Liver (tissue), 9 donors: ENCODE results near the gene SHF. TPM values are rescaled to one million over a fixed set of nuclear protein-coding genes. Genes with fewer than 3 reads are reported as not detected.
A peak's percentile ranks its signal among the peaks of the same experiment; 100 is the strongest.

Experiments
- DNase-seq: peaks from one replicate; pipeline ENCODE4 v3.0.0-alpha.2; 2017; ENCODE audit warnings: low spot score
- H3K27ac ChIP-seq, 2 donors: one replicate each; pipeline ENCODE4 v1.7.0; 2013; ENCODE audit warnings: inconsistent platforms in 2 of 2, low read length in 2 of 2, control low read depth in 1 of 2, low read depth in 1 of 2, mild to moderate bottlenecking in 1 of 2
- H3K27me3 ChIP-seq, 4 donors: one replicate each; pipeline versions ENCODE4 v1.6.1 to v1.7.0; 2013; ENCODE audit warnings: low read length in 3 of 4, inconsistent platforms in 1 of 4, mild to moderate bottlenecking in 1 of 4, moderate library complexity in 1 of 4; ENCODE audit not compliant: control insufficient read depth in 4 of 4, insufficient read depth in 4 of 4
- H3K36me3 ChIP-seq, 4 donors: one replicate each; pipeline versions ENCODE4 v1.6.1 to v1.7.0; 2013; ENCODE audit warnings: low read length in 3 of 4, mild to moderate bottlenecking in 3 of 4, low read depth in 1 of 4, moderate library complexity in 1 of 4; ENCODE audit not compliant: control insufficient read depth in 4 of 4, insufficient read depth in 3 of 4
- H3K4me1 ChIP-seq, 4 donors: one replicate each; pipeline versions ENCODE4 v1.6.1 to v1.7.0; 2013; ENCODE audit warnings: low read length in 3 of 4, mild to moderate bottlenecking in 3 of 4, moderate library complexity in 1 of 4; ENCODE audit not compliant: control insufficient read depth in 4 of 4, insufficient read depth in 4 of 4
- H3K4me3 ChIP-seq, 3 donors: one replicate each; pipeline versions ENCODE4 v1.6.1 to v1.7.0; 2013; ENCODE audit warnings: low read length in 3 of 3, control low read depth in 1 of 3, low read depth in 1 of 3, mild to moderate bottlenecking in 1 of 3
- H3K9ac ChIP-seq, 2 donors: one replicate each; pipeline ENCODE4 v1.7.0; 2013; ENCODE audit warnings: low read length in 2 of 2, mild to moderate bottlenecking in 2 of 2, moderate library complexity in 2 of 2, control low read depth in 1 of 2, low read depth in 1 of 2
- H3K9me3 ChIP-seq, 4 donors: one replicate each; pipeline versions ENCODE4 v1.6.1 to v1.7.0; 2013; ENCODE audit warnings: low read length in 3 of 4; ENCODE audit not compliant: control insufficient read depth in 4 of 4
- FOXA2 ChIP-seq: IDR thresholded peaks from 2 replicates; pipeline ENCODE4 v1.6.1; 2016; ENCODE audit warnings: antibody characterized with exemption
- GABPA ChIP-seq, 2 donors: IDR thresholded peaks in 1 of 2; conservative IDR thresholded peaks in 1 of 2; 2 replicates each; pipeline ENCODE4 v1.6.1; 2016; ENCODE audit warnings: antibody characterized with exemption in 2 of 2, mild to moderate bottlenecking in 1 of 2, moderate library complexity in 1 of 2
- HNF4A ChIP-seq, 2 donors: conservative IDR thresholded peaks; 2 replicates each; pipeline ENCODE4 v1.6.1; 2016; ENCODE audit warnings: antibody characterized with exemption in 2 of 2, mild to moderate bottlenecking in 2 of 2
- NR2F2 ChIP-seq: IDR thresholded peaks from 2 replicates; pipeline ENCODE4 v1.6.1; 2016; ENCODE audit warnings: antibody characterized with exemption
- RAD21 ChIP-seq, 2 donors: IDR thresholded peaks; 2 replicates each; pipeline ENCODE4 v1.6.1; 2016; ENCODE audit warnings: antibody characterized with exemption in 2 of 2, mild to moderate bottlenecking in 2 of 2
- RXRA ChIP-seq, 2 donors: IDR thresholded peaks; 2 replicates each; pipeline ENCODE4 v1.6.1; 2017 to 2018; ENCODE audit warnings: antibody characterized with exemption in 2 of 2, mild to moderate bottlenecking in 1 of 2
- SP1 ChIP-seq: IDR thresholded peaks from 2 replicates; pipeline ENCODE4 v1.6.1; 2018; ENCODE audit warnings: antibody characterized with exemption, mild to moderate bottlenecking
- TAF1 ChIP-seq: conservative IDR thresholded peaks from 2 replicates; pipeline ENCODE4 v1.6.1; 2016; ENCODE audit warnings: antibody characterized with exemption, mild to moderate bottlenecking
- YY1 ChIP-seq: IDR thresholded peaks from 2 replicates; pipeline ENCODE4 v1.6.1; 2016; ENCODE audit warnings: antibody characterized with exemption, mild to moderate bottlenecking
- WGBS: extraction: QIAGEN DNeasy Blood & Tissue Kit; methylation state at CpG from one replicate; pipeline ENCODE4 v1.1.7; 2013; 5-methylcytosine and 5-hydroxymethylcytosine counted together
- polyA plus RNA-seq, 2 donors: library from polyadenylated mRNA; stranded (reverse) in 1 of 2; unstranded in 1 of 2; fragments of 200-250 nt in 1 of 2; fragments of >200 nt in 1 of 2; fragmentation: Nextera tagmentation in 1 of 2; extraction: Ambion mirVana in 1 of 2; gene quantifications; one replicate each; pipeline versions ENCODE4 v1.2.1 to v1.2.3, GENCODE V29; 2013 to 2015
- total RNA-seq, 2 donors: library from RNA; depleted of rRNA; stranded (reverse); fragments of >200 nt; gene quantifications; one replicate each; pipeline ENCODE4 v1.2.3, GENCODE V29; 2014
- TF ChIP-seq, protein P1 (sequence below): IDR thresholded peaks from 2 replicates; pipeline ENCODE4 v1.6.1; 2016; ENCODE audit warnings: antibody characterized with exemption
- TF ChIP-seq, protein P2 (sequence below): fragments of 150-350 bp; IDR thresholded peaks from 2 replicates; pipeline ENCODE4 v1.5.1; 2017; ENCODE audit warnings: improper control_type of control experiment, low read depth, low read length; ENCODE audit not compliant: missing input control
- TF ChIP-seq, protein P3 (sequence below): IDR thresholded peaks from 2 replicates; pipeline ENCODE4 v1.6.1; 2016; ENCODE audit warnings: antibody characterized with exemption
- TF ChIP-seq, protein P4 (sequence below): IDR thresholded peaks from 2 replicates; pipeline ENCODE4 v1.6.1; 2016; ENCODE audit warnings: antibody characterized with exemption
- donor health status: healthy.
- donor health status: healthy.
- donor health status: healthy.
- donor health status: healthy.
- donor health status: healthy.

Gene SHF
- total and polyA plus RNA-seq, 4 donors, result 4.7 to 15.7 (median 10.1) TPM

DNA sequence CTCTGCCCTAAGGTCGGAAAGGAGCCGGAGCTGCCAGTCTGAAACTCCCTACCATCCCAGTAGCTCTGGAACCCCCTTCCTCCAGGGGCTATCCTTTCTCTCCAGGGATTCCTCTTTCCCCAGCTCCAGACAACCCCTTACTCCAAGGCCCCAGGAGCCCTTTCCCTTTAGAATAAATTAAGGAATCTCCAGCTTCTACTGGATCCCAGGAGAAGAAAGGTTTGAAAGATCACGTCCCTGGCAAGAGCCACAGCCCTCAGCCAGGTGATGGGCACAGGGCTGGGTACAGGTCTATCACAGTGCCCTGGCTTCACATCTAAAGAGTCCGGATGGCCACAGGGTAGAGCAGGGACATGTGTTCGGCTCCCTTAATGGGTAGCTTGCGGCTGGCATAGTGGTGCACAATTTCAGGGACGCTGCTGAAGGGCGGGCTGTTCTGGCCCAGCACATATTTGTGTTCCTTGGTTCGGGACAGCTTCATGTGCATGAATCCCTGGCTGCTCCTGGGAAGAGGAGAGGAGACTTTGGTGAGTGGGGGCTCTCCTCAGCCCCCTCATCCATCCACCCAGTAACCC lies 20.0 kb downstream of the SHF start:
- Histone ChIP-seq H3K4me1 (peaks cover 2 to 12% (median 3%) of the 10 kb centered on the region in 4 donors), H3K36me3 (peaks cover 0 to 2% (median 2%) of the 10 kb centered on the region in 4 donors), H3K27ac (peak overlapping the region; percentile 83 to 89), H3K27me3 (no peaks in the 10 kb centered on the region), H3K9ac (peak overlapping the region in 1 of 2 donors; percentile 68), H3K4me3 (peak overlapping the region in 2 of 3 donors; percentile 71), H3K9me3 (no peaks in the 10 kb centered on the region)
- no peak for DNase-seq
- 69% methylated on average over 9 of the region's 9 CpGs for WGBS
- TF ChIP-seq, protein P1, sequence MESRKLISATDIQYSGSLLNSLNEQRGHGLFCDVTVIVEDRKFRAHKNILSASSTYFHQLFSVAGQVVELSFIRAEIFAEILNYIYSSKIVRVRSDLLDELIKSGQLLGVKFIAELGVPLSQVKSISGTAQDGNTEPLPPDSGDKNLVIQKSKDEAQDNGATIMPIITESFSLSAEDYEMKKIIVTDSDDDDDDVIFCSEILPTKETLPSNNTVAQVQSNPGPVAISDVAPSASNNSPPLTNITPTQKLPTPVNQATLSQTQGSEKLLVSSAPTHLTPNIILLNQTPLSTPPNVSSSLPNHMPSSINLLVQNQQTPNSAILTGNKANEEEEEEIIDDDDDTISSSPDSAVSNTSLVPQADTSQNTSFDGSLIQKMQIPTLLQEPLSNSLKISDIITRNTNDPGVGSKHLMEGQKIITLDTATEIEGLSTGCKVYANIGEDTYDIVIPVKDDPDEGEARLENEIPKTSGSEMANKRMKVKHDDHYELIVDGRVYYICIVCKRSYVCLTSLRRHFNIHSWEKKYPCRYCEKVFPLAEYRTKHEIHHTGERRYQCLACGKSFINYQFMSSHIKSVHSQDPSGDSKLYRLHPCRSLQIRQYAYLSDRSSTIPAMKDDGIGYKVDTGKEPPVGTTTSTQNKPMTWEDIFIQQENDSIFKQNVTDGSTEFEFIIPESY, result no peak
- TF ChIP-seq HNF4A (conservative IDR thresholded peaks at IDR 0.05), result no peak
- TF ChIP-seq, protein P2, sequence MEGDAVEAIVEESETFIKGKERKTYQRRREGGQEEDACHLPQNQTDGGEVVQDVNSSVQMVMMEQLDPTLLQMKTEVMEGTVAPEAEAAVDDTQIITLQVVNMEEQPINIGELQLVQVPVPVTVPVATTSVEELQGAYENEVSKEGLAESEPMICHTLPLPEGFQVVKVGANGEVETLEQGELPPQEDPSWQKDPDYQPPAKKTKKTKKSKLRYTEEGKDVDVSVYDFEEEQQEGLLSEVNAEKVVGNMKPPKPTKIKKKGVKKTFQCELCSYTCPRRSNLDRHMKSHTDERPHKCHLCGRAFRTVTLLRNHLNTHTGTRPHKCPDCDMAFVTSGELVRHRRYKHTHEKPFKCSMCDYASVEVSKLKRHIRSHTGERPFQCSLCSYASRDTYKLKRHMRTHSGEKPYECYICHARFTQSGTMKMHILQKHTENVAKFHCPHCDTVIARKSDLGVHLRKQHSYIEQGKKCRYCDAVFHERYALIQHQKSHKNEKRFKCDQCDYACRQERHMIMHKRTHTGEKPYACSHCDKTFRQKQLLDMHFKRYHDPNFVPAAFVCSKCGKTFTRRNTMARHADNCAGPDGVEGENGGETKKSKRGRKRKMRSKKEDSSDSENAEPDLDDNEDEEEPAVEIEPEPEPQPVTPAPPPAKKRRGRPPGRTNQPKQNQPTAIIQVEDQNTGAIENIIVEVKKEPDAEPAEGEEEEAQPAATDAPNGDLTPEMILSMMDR, result no peak
- TF ChIP-seq GABPA (IDR thresholded peaks at IDR 0.05 in 1 of 2, conservative IDR thresholded peaks at IDR 0.05 in 1 of 2), result no peak
- no peak for TF ChIP-seq RXRA (IDR thresholded peaks at IDR 0.05)
- TF ChIP-seq, protein P3, sequence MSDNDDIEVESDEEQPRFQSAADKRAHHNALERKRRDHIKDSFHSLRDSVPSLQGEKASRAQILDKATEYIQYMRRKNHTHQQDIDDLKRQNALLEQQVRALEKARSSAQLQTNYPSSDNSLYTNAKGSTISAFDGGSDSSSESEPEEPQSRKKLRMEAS, result no peak
- TF ChIP-seq TAF1, result no peak
- no peak for TF ChIP-seq FOXA2

DNA sequence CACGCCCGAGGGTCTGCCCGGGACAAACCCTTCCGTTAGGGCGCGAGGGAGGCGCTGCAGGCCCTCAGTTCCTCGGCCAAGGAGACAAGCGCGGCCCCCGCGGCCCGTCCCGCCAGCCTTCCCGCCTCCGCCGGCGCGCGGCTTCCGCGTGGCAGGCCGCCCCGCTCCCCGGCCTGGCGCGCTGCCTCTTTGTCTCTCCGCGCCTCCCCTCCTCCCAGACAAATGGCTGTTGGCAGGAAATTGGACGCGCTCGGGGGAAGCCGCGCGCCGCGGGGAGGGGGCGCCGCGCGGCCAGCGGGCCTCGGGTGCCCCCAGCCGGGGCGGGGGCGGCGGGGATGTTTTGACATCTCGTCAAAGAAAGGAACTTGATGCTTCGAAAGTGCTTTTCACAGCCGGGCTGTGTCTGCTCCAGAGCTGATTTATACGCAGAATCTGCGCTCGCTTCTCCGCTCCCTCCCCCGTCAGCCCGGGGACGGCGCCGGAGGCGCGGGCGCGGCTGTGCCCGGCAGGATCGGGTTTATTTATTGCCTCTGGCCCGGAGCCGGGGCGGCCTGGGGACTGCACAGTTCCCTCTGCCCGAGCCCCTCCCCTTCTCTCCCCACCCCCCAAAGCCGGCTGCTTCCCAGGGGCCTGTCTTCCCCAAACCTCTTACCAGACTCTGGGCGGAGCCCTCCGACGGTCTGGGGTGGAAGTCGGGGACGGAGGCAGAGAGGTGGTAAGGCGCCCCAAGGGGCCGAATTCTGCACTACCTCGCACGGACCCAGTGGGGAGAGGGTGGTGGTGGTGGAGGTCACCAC lies 20.7 kb downstream of the SHF start:
- Histone ChIP-seq H3K36me3 (peaks cover 0 to 2% (median 2%) of the 10 kb centered on the region in 4 donors), H3K9me3 (no peaks in the 10 kb centered on the region), H3K9ac (peak overlapping the region; percentile 60 to 68), H3K4me1 (peaks cover 2 to 12% (median 3%) of the 10 kb centered on the region in 4 donors), H3K4me3 (peak overlapping the region; percentile 69 to 71 (median 71)), H3K27ac (peak overlapping the region; percentile 83 to 89), H3K27me3 (no peaks in the 10 kb centered on the region)
- under 1% methylated on average over 79 of the region's 79 CpGs for WGBS
- peak; percentile 96 for TF ChIP-seq NR2F2
- TF ChIP-seq, protein P3, result no peak
- peak in 1 of 2 donors; percentile 17 for TF ChIP-seq RXRA (IDR thresholded peaks at IDR 0.05)
- peak in 1 of 2 donors; percentile 33 for TF ChIP-seq HNF4A (conservative IDR thresholded peaks at IDR 0.05)
- peak; percentile 18 for TF ChIP-seq YY1
- TF ChIP-seq, protein P4, sequence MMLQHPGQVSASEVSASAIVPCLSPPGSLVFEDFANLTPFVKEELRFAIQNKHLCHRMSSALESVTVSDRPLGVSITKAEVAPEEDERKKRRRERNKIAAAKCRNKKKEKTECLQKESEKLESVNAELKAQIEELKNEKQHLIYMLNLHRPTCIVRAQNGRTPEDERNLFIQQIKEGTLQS, result no peak
- TF ChIP-seq SP1, result peak; percentile 17
- TF ChIP-seq RAD21 (IDR thresholded peaks at IDR 0.05), result peak in 1 of 2 donors; percentile 61
- TF ChIP-seq, protein P2, result peak; percentile 67
- peak; percentile 82 for DNase-seq
